Lower leg skin (tissue), 3 donors: ENCODE data around the gene NUDT2.

Source experiments
- POLR2A ChIP-seq, 2 donors: fragments of 450-650 bp; IDR thresholded peaks; one replicate each; pipeline ENCODE4 v1.6.1; 2016 to 2017; ENCODE audit warnings: antibody characterized with exemption in 2 of 2, mild to moderate bottlenecking in 1 of 2, moderate library complexity in 1 of 2
- TF ChIP-seq, protein P1 (sequence below), 3 donors: fragments of 450-650 bp; IDR thresholded peaks; one replicate each; pipeline ENCODE4 v1.5.1; 2016; ENCODE audit warnings: antibody characterized with exemption in 3 of 3, mild to moderate bottlenecking in 3 of 3, moderate library complexity in 2 of 3

GRCh38 chr9:34392511-34392910 is 63.1 kb downstream of the NUDT2 start:
- TF ChIP-seq, protein P1, sequence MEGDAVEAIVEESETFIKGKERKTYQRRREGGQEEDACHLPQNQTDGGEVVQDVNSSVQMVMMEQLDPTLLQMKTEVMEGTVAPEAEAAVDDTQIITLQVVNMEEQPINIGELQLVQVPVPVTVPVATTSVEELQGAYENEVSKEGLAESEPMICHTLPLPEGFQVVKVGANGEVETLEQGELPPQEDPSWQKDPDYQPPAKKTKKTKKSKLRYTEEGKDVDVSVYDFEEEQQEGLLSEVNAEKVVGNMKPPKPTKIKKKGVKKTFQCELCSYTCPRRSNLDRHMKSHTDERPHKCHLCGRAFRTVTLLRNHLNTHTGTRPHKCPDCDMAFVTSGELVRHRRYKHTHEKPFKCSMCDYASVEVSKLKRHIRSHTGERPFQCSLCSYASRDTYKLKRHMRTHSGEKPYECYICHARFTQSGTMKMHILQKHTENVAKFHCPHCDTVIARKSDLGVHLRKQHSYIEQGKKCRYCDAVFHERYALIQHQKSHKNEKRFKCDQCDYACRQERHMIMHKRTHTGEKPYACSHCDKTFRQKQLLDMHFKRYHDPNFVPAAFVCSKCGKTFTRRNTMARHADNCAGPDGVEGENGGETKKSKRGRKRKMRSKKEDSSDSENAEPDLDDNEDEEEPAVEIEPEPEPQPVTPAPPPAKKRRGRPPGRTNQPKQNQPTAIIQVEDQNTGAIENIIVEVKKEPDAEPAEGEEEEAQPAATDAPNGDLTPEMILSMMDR (IDR thresholded peaks at IDR 0.05): no peak
- no peak for TF ChIP-seq POLR2A (IDR thresholded peaks at IDR 0.05)
